H9 (cell line): ENCODE measurements around the gene PAK5. TPM values are rescaled to one million over a fixed set of nuclear protein-coding genes. Genes with fewer than 3 reads are reported as not detected.

Source experiments
- DNase-seq: peaks from one replicate; pipeline ENCODE4 v3.0.0-alpha.2; 2017
- H2AFZ ChIP-seq: one replicate; pipeline ENCODE4 v1.6.1; 2013; ENCODE audit warnings: mild to moderate bottlenecking, low read length, control low read depth, moderate library complexity
- H2AK5ac ChIP-seq: 2 replicates; pipeline ENCODE4 v1.6.1; 2013; ENCODE audit warnings: low read length, control low read depth, mixed read lengths; ENCODE audit not compliant: insufficient read length
- H2BK120ac ChIP-seq: one replicate; pipeline ENCODE4 v1.6.1; 2013; ENCODE audit warnings: low read depth, mild to moderate bottlenecking, low read length, control low read depth, inconsistent platforms; ENCODE audit not compliant: poor library complexity, severe bottlenecking
- H2BK12ac ChIP-seq: 2 replicates; pipeline ENCODE4 v1.6.1; 2013; ENCODE audit warnings: low read length, control low read depth, mixed read lengths, low read depth; ENCODE audit not compliant: insufficient read length
- H2BK15ac ChIP-seq: 2 replicates; pipeline ENCODE4 v1.6.1; 2013; ENCODE audit warnings: low read depth, low read length, control low read depth
- H2BK20ac ChIP-seq: one replicate; pipeline ENCODE4 v1.6.1; 2013; ENCODE audit warnings: low read depth, mild to moderate bottlenecking, low read length, control low read depth, inconsistent platforms; ENCODE audit not compliant: poor library complexity, severe bottlenecking
- H2BK5ac ChIP-seq: 2 replicates; pipeline ENCODE4 v1.6.1; 2013; ENCODE audit warnings: low read length, control low read depth, mixed read lengths; ENCODE audit not compliant: insufficient read length
- H3K14ac ChIP-seq: 2 replicates; pipeline ENCODE4 v1.6.1; 2013; ENCODE audit warnings: low read length, control low read depth; ENCODE audit not compliant: insufficient read depth
- H3K18ac ChIP-seq: 2 replicates; pipeline ENCODE4 v1.6.1; 2013; ENCODE audit warnings: low read depth, mild to moderate bottlenecking, mixed read lengths, low read length, control low read depth; ENCODE audit not compliant: insufficient read length
- H3K23ac ChIP-seq: 2 replicates; pipeline ENCODE4 v1.6.1; 2013; ENCODE audit warnings: low read length, control low read depth, mixed read lengths, low read depth; ENCODE audit not compliant: insufficient read length
- H3K23me2 ChIP-seq: 2 replicates; pipeline ENCODE4 v1.6.1; 2013; ENCODE audit warnings: low read depth, mild to moderate bottlenecking, mixed read lengths, low read length, control low read depth; ENCODE audit not compliant: insufficient read length, poor library complexity, severe bottlenecking
- H3K27ac ChIP-seq: 2 replicates; pipeline ENCODE4 v1.5.1; 2013; ENCODE audit warnings: low read length, control low read depth, mixed read lengths, low read depth; ENCODE audit not compliant: insufficient read length
- H3K27me3 ChIP-seq: 2 replicates; pipeline ENCODE4 v1.6.1; 2013; ENCODE audit warnings: low read length, control low read depth, inconsistent platforms; ENCODE audit not compliant: insufficient read depth
- H3K4ac ChIP-seq: 2 replicates; pipeline ENCODE4 v1.6.1; 2013; ENCODE audit warnings: low read depth, mild to moderate bottlenecking, control low read depth, inconsistent platforms, low read length, moderate library complexity
- H3K4me1 ChIP-seq: 2 replicates; pipeline ENCODE4 v1.6.1; 2013; ENCODE audit warnings: low read length, control low read depth, inconsistent platforms; ENCODE audit not compliant: insufficient read depth
- H3K4me2 ChIP-seq: 2 replicates; pipeline ENCODE4 v1.6.1; 2013; ENCODE audit warnings: low read length, control low read depth, mixed read lengths; ENCODE audit not compliant: insufficient read length, insufficient read depth
- H3K56ac ChIP-seq: 2 replicates; pipeline ENCODE4 v1.6.1; 2013; ENCODE audit warnings: low read depth, mild to moderate bottlenecking, mixed read lengths, low read length, control low read depth; ENCODE audit not compliant: insufficient read length
- H3K79me1 ChIP-seq: 2 replicates; pipeline ENCODE4 v1.6.1; 2013; ENCODE audit warnings: low read depth, mild to moderate bottlenecking, moderate library complexity, low read length, control low read depth, inconsistent platforms; ENCODE audit not compliant: insufficient read depth, poor library complexity, severe bottlenecking
- H3K79me2 ChIP-seq: 2 replicates; pipeline ENCODE4 v1.6.1; 2013; ENCODE audit warnings: low read length, control low read depth, inconsistent platforms; ENCODE audit not compliant: insufficient read depth
- H3K9ac ChIP-seq: 2 replicates; pipeline ENCODE4 v1.6.1; 2013; ENCODE audit warnings: low read length, control low read depth, mixed read lengths; ENCODE audit not compliant: insufficient read length; ENCODE audit errors: extremely low read depth
- H3K9me3 ChIP-seq: one replicate; pipeline ENCODE4 v1.6.1; 2013; ENCODE audit warnings: low read depth, low read length, inconsistent platforms; ENCODE audit not compliant: control insufficient read depth
- H3T11ph ChIP-seq: one replicate; pipeline ENCODE4 v1.6.1; 2013; ENCODE audit warnings: mild to moderate bottlenecking, low read length, control low read depth, inconsistent platforms
- H4K20me1 ChIP-seq: one replicate; pipeline ENCODE4 v1.6.1; 2013; ENCODE audit not compliant: control insufficient read depth, insufficient read length, insufficient read depth
- H4K5ac ChIP-seq: 2 replicates; pipeline ENCODE4 v1.6.1; 2013; ENCODE audit warnings: low read depth, mild to moderate bottlenecking, mixed read lengths, low read length, control low read depth; ENCODE audit not compliant: insufficient read length
- H4K8ac ChIP-seq: replicated peaks from 2 replicates; pipeline ENCODE4 v1.6.1; 2013; ENCODE audit warnings: low read length, control low read depth, mixed read lengths, low read depth; ENCODE audit not compliant: insufficient read length
- H4K91ac ChIP-seq: 2 replicates; pipeline ENCODE4 v1.6.1; 2013; ENCODE audit warnings: low read depth, mild to moderate bottlenecking, moderate library complexity, mixed read lengths, low read length, control low read depth; ENCODE audit not compliant: insufficient read length
- H3K27ac Mint-ChIP-seq, 3 experiments: 2 replicates in 2 of 3; 3 replicates in 1 of 3; pipeline ENCODE4 v1.8.0; 2020 to 2021; ENCODE audit warnings: mixed read lengths in 3 of 3, mild to moderate bottlenecking in 1 of 3, moderate library complexity in 1 of 3
- H3K27me3 Mint-ChIP-seq: 2 replicates; pipeline ENCODE4 v1.8.0; 2021; ENCODE audit warnings: low read depth, mild to moderate bottlenecking, moderate library complexity, mixed read lengths
- H3K36me3 Mint-ChIP-seq, 3 experiments: 2 replicates in 2 of 3; 3 replicates in 1 of 3; pipeline ENCODE4 v1.8.0; 2020 to 2021; ENCODE audit warnings: low read depth in 3 of 3, mixed read lengths in 3 of 3; ENCODE audit not compliant: insufficient read depth in 1 of 3
- H3K4me1 Mint-ChIP-seq, 2 experiments: 2 replicates each; pipeline ENCODE4 v1.8.0; 2020; ENCODE audit warnings: mixed read lengths in 2 of 2
- H3K4me3 Mint-ChIP-seq, 2 experiments: 2 replicates in 1 of 2; 3 replicates in 1 of 2; pipeline ENCODE4 v1.8.0; 2020 to 2021; ENCODE audit warnings: mild to moderate bottlenecking in 2 of 2, mixed read lengths in 2 of 2, moderate library complexity in 1 of 2
- H3K9me3 Mint-ChIP-seq, 2 experiments: 2 replicates in 1 of 2; 3 replicates in 1 of 2; pipeline ENCODE4 v1.8.0; 2020; ENCODE audit warnings: mild to moderate bottlenecking in 2 of 2, mixed read lengths in 2 of 2, moderate library complexity in 1 of 2
- CTCF ChIP-seq: fragments of 200-600 bp; sonication (generic); conservative IDR thresholded peaks from 3 replicates; pipeline ENCODE4 v1.8.0; 2021; ENCODE audit warnings: antibody characterized with exemption, mild to moderate bottlenecking
- WGBS: extraction: QIAGEN DNeasy Blood & Tissue Kit; methylation state at CpG from one replicate; pipeline ENCODE4 v1.1.7; 2013; ENCODE audit warnings: missing lambda C conversion rate, low lambda C conversion rate, mixed read lengths; ENCODE audit not compliant: insufficient read length; ENCODE audit errors: extremely low coverage; 5-methylcytosine and 5-hydroxymethylcytosine counted together
- total RNA-seq: library from RNA; stranded (reverse); gene quantifications from 2 replicates; pipeline ENCODE4 v1.2.1, GENCODE V29; 2021

Gene PAK5
- total RNA-seq, 1 experiment from 2014 or later = 0.20 TPM

DNA sequence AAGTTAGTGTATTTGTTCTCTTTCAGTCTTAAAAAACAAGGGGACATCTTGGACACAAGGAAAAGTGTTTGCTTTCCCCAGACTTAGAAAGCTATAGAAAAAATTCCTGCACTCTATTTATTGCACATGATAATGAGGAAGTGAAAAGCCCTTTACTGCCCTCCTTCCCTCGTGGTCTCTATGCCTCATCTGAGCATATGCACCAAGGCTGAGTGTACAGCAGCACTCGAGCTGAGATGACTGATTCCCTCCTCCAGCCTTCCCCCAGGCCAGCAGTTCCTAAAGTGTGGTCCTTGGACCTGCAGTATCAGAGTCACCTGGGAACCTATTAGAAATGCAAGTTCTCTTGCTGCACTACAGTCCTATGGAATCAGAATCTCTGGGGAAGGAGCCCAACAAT lies 338.8 kb downstream of the PAK5 start:
- Histone ChIP-seq H3K23me2 (no peaks in the 10 kb centered on the region), H3K9ac (no peak overlapping the region), H3K4ac (no peak overlapping the region), H4K91ac (no peak overlapping the region), H4K8ac (no peak overlapping the region), H3K27me3 (peaks cover under 1% of the 10 kb centered on the region; the same call in 1 of the 2 replicates), H3K18ac (no peak overlapping the region), H4K5ac (no peak overlapping the region), H3K56ac (no peak overlapping the region), H2BK20ac (no peak overlapping the region), H2BK5ac (no peak overlapping the region), H2AK5ac (no peak overlapping the region), H2BK15ac (no peak overlapping the region), H3K79me1 (no peaks in the 10 kb centered on the region), H2BK120ac (no peak overlapping the region), H3K4me1 (no peaks in the 10 kb centered on the region), H3K79me2 (no peaks in the 10 kb centered on the region), H4K20me1 (no peaks in the 10 kb centered on the region), H3K14ac (no peak overlapping the region), H3T11ph (no peak overlapping the region), H3K23ac (no peak overlapping the region), H3K4me2 (no peak overlapping the region), H2AFZ (no peak overlapping the region), H3K27ac (no peak overlapping the region), H2BK12ac (no peak overlapping the region), H3K9me3 (no peaks in the 10 kb centered on the region)
- peaks cover 29% of the 10 kb centered on the region for H3K27me3 Mint-ChIP-seq
- H3K9me3 Mint-ChIP-seq = no peaks in the 10 kb centered on the region
- H3K4me1 Mint-ChIP-seq = peaks cover 2 to 8% of the 10 kb centered on the region in 2 experiments; a peak in 2 of 4 replicates
- no peaks in the 10 kb centered on the region for H3K36me3 Mint-ChIP-seq
- no peak overlapping the region for H3K4me3 Mint-ChIP-seq
- no peak for DNase-seq
- TF ChIP-seq CTCF = no peak
- no CpG with 5 or more reads among the region's 2 CpGs for WGBS
- H3K27ac Mint-ChIP-seq = no peak overlapping the region
